Fibroblast of skin of abdomen (primary cell): ENCODE results near the gene LRBA.
A peak's percentile ranks its signal among the peaks of the same experiment; 100 is the strongest.

Experiments used
- DNase-seq: peaks from one replicate; pipeline ENCODE4 v3.0.0-alpha.2; 2013

The LRBA gene

GRCh38 chr4:150256841-150257730 is 758.0 kb downstream of the LRBA start:
- no peak for DNase-seq

- no peak for DNase-seq
Measured at GRCh38 chr4:150256225-150256620, 758.9 kb downstream of the LRBA start.

- no peak for DNase-seq
Measured at GRCh38 chr4:150255610-150256224, 759.4 kb downstream of the LRBA start.

- no peak for DNase-seq
Measured at GRCh38 chr4:150253965-150254630, 761.0 kb downstream of the LRBA start.

GRCh38 chr4:150253416-150253815 is 761.7 kb downstream of the LRBA start:
- DNase-seq, result no peak

GRCh38 chr4:150252741-150253140 is 762.3 kb downstream of the LRBA start:
- no peak for DNase-seq

GRCh38 chr4:150252306-150252705 is 762.8 kb downstream of the LRBA start:
- no peak for DNase-seq

- peak; percentile 37 for DNase-seq
Measured at GRCh38 chr4:150251752-150252190, 763.3 kb downstream of the LRBA start.

GRCh38 chr4:150250998-150251651 is 764.0 kb downstream of the LRBA start:
- no peak for DNase-seq

GRCh38 chr4:150250293-150250997 is 764.6 kb downstream of the LRBA start:
- DNase-seq, result no peak

- no peak for DNase-seq
Measured at GRCh38 chr4:150248181-150248580, 766.9 kb downstream of the LRBA start.

- no peak for DNase-seq
Measured at GRCh38 chr4:150247184-150247583, 767.9 kb downstream of the LRBA start.

GRCh38 chr4:150244600-150244999 is 770.5 kb downstream of the LRBA start:
- DNase-seq, result peak; percentile 70

- DNase-seq, result no peak
Measured at GRCh38 chr4:150243932-150244331, 771.2 kb downstream of the LRBA start.

- peak; percentile 51 for DNase-seq
Measured at GRCh38 chr4:150242820-150243458, 772.1 kb downstream of the LRBA start.

GRCh38 chr4:150240011-150240410 is 775.1 kb downstream of the LRBA start:
- no peak for DNase-seq

- DNase-seq, result no peak
Measured at GRCh38 chr4:150238591-150238990, 776.5 kb downstream of the LRBA start.

GRCh38 chr4:150237110-150237872 is 777.8 kb downstream of the LRBA start:
- peak; percentile 96 for DNase-seq

- peak; percentile 80 for DNase-seq
Measured at GRCh38 chr4:150236626-150237025, 778.5 kb downstream of the LRBA start.

GRCh38 chr4:150235808-150236271 is 779.2 kb downstream of the LRBA start:
- DNase-seq, result peak; percentile 92

- no peak for DNase-seq
Measured at GRCh38 chr4:150235317-150235716, 779.8 kb downstream of the LRBA start.
